Activated CD8-positive, alpha-beta memory T cell treated with anti-CD3 and anti-CD28 coated beads for 36 hours (primary cell): Measurements from ENCODE around the gene ERN1. TPM values are rescaled to one million over a fixed set of nuclear protein-coding genes. Genes with fewer than 3 reads are reported as not detected.
"Not testable (repeated sequence)": the region's sequence is repeated elsewhere in the genome, so short reads cannot be mapped to it uniquely, and the experiment has no call there.

Experiments used
- CTCF ChIA-PET: fragments of 350-600 bp; sonication (Branson Sonifier 250); formaldehyde crosslinking; loops from one replicate; lab custom pipeline; 2021; ENCODE audit warnings: antibody characterized with exemption; lab: Charles Lee
- POLR2A ChIA-PET: fragments of 350-600 bp; sonication (Branson Sonifier 250); formaldehyde crosslinking; loops from one replicate; lab custom pipeline; 2021; ENCODE audit warnings: antibody characterized with exemption; lab: Charles Lee
- total RNA-seq, 2 experiments: library from RNA; stranded (reverse); gene quantifications; one replicate each; pipeline ENCODE4 v1.2.3, GENCODE V29; 2021

The ERN1 gene
- total RNA-seq, result 10 to 100 TPM; 15.9 to 18.5 TPM

DNA sequence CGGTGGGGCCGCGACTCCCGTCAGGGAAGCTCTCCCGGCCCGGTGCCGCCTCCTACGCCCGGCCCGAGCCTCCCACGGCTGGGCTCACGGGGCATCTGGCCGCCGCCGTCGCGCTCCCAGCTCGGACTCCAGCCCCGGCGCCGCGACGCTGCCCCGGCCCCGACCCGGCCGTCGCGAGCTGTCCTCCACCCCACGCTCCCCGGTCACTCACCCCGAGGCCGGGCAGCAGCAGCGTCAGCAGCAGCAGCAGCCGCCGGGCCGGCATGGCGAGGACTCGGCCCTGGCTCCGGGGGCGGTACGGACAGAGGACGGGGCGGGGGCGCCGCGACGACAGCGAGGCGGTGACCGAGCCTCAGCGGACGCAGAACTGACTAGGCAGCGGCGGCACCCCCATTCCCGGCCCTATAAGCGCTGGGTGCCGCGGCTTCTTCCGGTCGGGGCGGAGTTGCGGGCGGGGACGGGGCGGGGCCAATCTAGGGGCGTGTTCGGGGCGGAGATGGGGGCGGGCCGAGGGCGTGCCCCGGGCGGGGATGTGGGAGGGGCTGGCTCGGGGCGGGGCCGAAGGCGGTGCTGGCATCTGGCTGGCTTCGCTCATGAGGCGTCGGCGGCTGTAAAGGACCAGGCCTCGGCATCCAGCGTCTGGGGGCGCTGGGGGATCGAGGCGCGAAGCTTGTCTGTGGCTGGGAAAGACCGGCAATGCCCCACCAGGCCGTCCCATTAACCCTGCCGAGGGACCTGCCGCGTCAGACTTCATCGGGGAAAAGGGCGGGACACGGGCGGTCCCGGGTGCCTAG is at the start of gene ERN1:
Gene ERN1, minus strand, starts transcription at position 380 of the 794 bp plus-strand sequence. Its CDS starts 115 bp downstream, at position 265.
- CTCF ChIA-PET, result interaction anchor here (0.7 to 7.5 kb wide), 12 partner anchors 9 to 223 kb away, joined by 3 to 175 read pairs (median 4); partner anchors contain the start of genes GH1 and ICAM2
- POLR2A ChIA-PET, result interaction anchor here (0.6 to 3.7 kb wide), 14 partner anchors 9 to 199 kb away, joined by 3 to 28 read pairs (median 7); partner anchors contain the start of gene ICAM2

DNA sequence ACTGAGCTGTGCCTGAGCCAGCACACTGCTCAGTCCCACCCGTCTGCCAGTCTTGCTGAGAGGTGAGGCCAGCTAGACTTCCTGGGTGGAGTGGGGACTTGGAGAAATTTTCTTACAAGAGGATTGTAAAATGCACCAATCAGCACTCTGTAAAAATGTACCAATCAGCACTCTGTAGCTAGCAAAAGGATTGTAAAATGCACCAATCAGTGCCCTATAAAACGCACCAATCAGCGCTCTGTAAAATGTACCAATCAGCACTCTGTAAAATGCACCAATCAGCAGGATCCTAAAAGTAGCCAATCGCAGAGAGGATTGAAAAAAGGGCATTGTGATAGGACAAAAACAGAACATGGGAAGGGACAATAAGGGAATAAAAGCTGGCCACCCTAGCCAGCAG is 49.1 kb upstream of the ERN1 start:
- CTCF ChIA-PET, POLR2A ChIA-PET: not testable (repeated sequence)

DNA sequence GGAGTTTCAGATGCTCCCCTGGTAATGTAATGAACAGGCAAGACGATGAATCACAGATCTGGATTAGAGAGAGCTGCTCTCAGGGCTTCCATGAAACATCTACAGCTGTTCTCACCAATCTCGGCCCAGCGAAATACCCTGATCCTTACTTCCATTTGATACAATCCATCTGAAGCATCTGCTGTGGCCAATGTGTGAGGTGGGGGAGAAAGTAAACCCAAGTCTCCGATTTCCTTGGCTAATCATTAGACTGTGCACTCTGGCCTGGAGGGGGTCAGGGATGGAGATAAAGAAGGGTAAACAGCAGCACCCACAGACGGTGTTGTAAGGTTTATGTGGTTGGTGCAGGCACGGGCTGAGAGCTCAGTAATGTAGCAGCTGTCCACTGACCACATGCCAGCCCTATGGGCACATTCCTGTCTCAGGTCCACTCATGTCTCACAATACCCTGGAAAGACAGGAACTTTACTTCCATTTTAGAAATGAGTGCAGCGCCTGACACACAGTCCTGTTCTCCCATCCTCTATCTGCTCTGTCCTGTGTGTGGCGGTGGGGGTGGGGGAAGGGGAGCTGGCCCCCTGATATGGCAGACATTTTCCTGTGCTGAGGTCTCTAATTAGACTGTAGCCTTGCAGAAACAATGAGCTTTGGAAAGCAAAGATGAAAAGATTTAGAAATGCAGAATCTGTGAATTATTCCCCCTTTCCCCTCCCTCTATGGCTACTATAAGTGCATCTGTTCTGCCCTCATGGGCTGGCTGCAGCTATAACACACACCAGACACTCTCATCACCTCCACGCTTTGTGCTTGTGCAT is 48.3 kb upstream of the ERN1 start:
- ChIA-PET CTCF (interaction anchor here (0.8 to 1.1 kb wide), 2 partner anchors 28 to 290 kb away, joined by 3 read pairs; no protein-coding TSS in a partner anchor), POLR2A (no interaction called here)

DNA sequence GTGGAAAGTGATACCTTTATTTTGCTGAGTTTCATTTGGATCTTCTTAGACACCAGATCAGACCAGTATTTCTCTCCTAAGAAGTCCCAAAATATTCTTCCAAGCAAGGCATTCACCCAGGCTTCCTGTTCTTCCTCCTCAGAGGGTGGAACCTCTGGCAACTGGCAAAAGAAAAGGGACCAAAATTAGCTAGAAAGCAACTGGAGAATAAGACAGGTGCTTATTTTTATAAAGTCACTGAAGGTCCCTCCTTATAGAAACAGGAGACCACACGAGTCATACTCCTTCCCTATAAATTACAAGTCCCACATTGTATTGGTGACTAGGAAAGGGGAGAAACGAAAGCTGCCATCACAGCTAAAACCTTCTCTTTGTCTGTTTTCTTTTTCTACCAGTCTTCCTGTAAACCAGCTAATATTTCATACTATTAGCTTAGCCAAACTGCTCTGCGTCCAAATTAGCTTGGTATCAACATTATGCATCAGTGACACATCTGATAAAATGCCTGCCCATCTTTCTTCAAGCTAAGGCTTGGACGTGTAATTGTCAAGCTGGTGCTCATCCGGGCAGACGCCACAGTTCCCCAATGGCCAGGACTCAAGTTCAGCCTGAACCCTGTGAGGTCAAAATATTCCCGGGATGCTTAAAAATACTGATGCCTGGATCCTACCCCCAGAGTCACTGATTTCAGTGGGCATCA is 47.5 kb upstream of the ERN1 start:
- CTCF ChIA-PET, result interaction anchor here (0.8 to 1.1 kb wide), 2 partner anchors 27 to 289 kb away, joined by 3 read pairs; no protein-coding TSS in a partner anchor

DNA sequence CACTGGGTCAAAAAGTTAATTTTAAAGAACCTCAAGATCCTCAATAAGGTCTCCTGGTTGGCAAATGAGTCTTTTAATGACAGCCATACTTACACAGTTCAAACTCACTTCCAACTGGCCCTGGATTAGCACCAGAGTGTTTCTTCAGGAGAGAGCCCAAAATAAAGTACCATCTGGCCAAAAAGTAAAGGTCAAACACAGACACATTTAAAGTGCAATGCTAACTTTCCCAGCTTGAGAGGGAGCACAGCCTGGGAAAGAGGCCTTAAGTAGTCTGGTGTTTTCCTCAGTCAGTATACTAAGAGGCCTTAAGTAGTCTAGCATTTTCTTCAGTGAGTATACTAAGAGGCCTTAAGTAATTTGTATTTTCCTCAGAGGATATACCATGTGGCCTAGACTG is 46.6 kb upstream of the ERN1 start:
- ChIA-PET CTCF (no interaction called here), POLR2A (no interaction called here)

More for the DNA sequence above, 47.5 kb upstream of the ERN1 start:
- POLR2A ChIA-PET, result no interaction called here

DNA sequence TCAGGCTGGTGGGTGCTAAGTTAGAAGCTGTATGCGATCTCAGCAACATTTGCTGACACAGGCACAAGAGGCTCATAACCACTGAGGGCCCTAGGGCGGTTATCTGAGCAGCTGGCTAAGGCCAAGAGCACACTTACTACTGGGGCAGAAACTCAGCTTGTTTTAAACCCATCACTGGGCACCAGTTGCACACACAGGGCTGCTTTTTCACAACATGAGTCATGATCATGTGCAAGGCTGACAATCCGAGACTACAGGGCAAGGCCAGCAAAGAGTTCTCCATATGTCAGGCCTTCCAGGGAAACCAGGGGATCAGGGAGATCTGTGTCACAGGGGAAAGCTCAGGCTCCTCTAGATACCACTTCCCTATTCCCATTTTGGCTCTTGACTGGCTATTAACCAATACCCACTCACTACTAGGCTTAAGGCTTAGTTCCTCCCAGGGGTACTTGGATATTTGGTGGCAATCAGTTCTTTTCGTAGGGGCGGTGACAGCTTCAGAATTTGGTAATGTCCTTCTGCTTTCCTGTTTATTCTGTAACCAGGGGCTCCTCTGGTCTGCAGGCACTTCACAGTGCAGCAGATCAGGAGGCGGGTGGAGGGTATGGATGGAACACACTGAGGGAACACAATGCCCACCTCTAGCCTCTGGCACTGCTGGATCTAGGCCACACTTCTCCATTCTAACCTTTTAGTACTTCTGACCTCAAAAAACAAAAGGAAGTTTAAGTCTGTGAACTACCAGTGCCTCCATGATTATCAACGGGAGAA is 44.9 kb upstream of the ERN1 start:
- ChIA-PET POLR2A (no interaction called here), CTCF (no interaction called here)

DNA sequence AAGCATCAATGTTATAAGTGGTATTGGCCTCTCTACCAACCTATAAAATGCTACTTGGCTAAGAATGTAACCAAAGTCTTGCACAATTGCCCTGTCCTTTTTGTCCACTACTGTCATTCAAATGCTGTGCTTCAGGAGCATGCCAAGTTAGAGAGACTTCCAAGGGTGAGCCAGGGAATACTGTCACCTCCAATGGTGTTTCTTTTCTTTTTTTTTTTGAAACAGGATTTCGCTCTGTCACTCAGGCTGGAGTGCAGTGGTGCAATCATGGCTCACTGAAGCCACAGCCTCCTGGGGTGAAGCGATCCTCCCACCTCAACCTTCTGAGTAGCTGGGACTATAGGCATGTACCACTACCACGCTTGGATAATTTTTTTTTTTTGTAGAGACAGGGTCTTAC is 43.7 kb upstream of the ERN1 start:
- ChIA-PET CTCF (no interaction called here), POLR2A (no interaction called here)

DNA sequence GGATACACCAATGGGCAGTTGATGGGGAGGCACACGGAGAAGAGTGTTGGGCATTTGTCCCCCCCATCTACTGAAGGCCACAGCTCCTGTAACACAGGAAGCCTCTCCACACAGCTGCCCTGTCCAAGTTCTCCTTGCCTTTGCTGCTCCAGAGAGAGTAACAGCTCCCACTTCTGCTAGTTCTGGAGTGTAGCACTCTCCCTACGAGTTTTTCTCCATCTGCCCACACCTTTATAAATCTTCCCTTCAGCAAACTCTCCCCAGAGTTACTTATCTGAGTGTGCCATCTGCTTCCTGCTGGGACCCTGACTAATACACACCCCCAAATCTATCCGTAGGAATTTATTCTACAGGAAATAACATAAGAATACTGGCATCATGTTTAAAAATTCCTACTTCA is 42.6 kb upstream of the ERN1 start:
- CTCF ChIA-PET, result no interaction called here
- POLR2A ChIA-PET, result no interaction called here

DNA sequence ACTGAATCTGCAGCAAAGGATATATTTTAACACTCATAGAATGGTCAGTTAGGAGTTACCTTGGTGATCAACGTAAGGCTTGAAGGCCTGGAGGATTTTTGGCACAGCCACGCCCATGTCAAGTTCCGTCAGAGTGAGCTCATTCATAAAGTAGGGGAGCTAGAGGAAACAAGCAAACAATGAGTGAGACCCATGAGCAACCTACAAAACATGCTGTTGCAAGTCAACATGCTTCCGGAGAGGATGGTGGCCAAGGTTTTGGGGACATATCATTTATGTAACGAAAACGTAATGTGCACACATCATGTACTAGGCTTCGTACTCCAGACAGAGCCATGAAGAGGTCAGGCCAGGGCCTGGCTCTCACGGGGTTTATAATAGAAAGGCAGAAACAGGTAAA is 41.1 kb upstream of the ERN1 start:
- ChIA-PET POLR2A (no interaction called here), CTCF (no interaction called here)

DNA sequence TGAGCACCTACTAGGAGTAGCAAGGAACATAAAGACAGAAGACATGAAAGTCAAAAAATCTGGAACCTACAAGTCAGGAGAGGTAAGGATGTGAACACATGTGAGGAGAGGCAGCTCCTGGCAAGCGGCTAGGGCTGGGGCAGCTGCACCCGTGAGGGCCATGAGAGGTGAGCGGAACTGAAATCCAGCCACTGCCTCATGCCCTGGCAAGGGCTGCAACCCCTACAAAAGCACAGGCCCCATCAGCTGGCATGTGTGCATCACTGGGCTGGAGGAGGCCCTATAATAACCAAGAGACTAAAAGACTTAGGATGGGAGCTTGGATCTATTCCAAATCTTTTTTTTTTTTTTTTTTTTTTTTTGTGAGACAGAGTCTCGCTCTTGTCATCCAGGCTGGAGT is 40.3 kb upstream of the ERN1 start:
- CTCF ChIA-PET, result no interaction called here
- POLR2A ChIA-PET, result no interaction called here

DNA sequence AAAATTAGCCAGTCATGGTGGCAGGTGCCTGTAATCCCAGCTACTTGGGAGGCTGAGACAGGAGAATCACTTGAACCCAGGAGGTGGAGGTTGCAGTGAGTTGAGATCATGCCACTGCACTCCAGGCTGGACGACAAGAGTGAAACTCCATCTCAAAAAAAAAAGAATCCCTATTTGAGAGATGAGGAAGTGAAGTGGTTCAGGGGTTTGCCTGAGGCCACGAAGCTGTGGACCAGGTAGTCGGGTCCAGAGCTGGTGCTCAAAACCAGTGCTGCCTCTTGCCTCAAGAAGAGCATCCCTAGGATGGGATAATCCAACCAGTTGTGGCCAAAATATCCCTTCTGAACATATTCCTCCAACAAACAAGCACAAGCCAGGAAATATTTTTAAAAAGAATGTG is 37.7 kb upstream of the ERN1 start:
- CTCF ChIA-PET, result interaction anchor here (1.2 kb wide), 1 partner anchor 114 kb away, joined by 3 read pairs; no protein-coding TSS in a partner anchor
- POLR2A ChIA-PET, result not testable (repeated sequence)

DNA sequence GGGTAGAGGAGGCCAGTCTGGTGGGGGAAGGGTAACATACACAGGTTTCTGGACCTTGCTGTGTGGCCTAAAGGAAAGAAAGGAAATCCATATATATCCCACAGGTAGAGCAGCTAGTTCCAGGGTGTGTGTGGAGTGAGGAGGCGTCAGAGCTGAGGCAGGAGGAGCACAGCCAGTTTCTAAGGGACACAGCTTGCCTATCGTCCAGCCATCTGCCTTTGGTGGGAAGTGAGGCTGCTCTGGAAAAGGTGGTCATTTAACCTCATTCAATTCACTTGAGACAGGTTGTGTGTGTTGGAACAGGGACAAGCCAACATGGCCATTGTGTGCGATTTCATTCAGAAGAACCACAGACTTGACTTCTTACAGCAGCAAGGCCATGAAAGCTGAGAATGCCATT is 36.9 kb upstream of the ERN1 start:
- ChIA-PET CTCF (interaction anchor here (1.2 kb wide), 1 partner anchor 115 kb away, joined by 3 read pairs; no protein-coding TSS in a partner anchor), POLR2A (no interaction called here)

DNA sequence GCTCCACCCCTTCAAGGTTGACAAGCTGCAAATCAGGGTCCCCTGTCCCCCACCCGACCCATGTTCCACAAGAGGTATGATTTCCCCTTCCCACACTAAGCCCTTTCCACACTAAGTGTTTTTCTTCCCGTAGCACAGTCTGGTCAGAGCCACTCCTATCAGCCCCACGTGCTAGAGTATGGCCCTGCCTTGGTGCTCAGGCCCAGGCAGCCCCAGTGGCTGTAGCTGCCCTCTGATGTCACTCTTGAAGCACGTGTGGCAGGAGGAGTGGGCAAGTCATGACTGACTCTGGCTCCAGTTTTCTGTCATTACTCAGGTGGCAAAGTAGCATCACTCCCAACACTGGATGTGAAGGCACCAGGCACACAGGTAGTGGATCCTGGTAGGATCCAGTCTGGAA is 35.4 kb upstream of the ERN1 start:
- CTCF ChIA-PET, result no interaction called here
- POLR2A ChIA-PET, result no interaction called here

DNA sequence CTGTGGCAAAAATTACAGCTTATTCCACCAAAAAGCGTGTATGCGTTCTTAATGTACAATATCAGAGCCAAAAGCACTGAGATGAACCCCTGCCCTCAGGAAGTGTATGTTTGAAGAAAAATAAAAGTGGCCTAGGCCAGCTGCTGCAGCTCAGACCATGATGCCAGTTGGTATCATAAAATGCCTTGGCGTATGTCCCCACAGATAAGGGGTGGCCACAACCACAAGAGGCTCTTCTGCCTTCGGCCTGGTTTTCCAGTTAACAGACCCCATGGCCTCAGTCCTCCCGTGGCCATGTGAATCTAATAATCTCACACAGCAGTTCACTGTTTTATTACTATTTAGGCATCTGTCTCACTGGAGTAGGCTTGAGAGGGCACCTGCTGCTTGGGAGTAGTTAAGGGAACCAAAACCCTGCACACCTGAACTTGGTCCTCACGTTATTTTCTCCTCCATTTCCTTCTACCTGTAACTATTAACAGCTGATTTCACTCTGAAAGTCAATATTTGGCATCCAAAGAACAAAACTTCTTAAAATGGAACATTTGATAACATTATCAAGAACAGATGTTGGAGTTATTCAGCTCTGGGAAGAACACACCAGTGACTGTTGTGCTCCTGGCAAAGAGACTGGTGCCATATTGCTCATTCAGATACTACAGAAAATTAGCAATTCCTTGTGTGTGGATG is 34.8 kb upstream of the ERN1 start:
- POLR2A ChIA-PET, result no interaction called here
- CTCF ChIA-PET, result interaction anchor here (1.4 kb wide), 1 partner anchor 253 kb away, joined by 3 read pairs; no protein-coding TSS in a partner anchor

DNA sequence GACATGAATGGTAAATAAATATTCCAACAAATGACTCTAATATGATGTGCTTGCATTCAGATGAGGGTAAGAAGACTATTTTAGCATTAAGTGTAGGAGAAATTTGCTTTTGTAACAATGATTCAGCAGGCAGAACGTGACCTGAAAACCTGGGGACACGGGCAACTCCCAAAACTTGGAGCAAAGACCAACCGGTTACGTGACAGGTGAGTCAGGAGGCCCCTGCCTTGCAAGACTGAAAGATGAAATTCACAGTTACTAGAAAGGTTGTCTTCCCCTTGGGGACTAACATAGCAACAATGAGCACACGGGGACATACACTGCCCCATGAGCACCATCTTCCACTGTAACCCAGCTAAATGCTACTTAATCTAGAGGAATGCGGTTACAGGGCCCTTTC is 33.5 kb upstream of the ERN1 start:
- ChIA-PET CTCF (interaction anchor here (1.4 kb wide), 1 partner anchor 252 kb away, joined by 3 read pairs; no protein-coding TSS in a partner anchor), POLR2A (no interaction called here)

DNA sequence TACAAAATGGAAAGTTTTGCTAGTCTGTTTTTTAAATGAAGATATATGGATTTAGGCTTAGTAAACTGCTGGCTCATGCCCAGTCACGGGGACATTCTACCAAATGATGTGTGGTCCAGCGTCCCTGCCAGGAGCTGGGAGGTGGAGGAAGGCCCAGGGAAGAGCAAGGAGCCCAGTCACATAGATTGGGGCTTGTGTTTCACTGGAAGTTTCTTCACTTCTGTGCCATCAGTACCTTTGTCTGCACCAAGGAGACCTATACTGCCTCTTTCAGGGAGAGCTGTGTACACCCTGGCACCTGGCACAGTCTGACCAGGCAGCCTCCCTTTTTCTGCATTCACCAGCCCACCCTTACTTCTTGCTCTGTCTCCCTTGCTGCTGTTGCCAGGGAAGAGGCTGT is 32.6 kb upstream of the ERN1 start:
- POLR2A ChIA-PET, result no interaction called here
- CTCF ChIA-PET, result no interaction called here

DNA sequence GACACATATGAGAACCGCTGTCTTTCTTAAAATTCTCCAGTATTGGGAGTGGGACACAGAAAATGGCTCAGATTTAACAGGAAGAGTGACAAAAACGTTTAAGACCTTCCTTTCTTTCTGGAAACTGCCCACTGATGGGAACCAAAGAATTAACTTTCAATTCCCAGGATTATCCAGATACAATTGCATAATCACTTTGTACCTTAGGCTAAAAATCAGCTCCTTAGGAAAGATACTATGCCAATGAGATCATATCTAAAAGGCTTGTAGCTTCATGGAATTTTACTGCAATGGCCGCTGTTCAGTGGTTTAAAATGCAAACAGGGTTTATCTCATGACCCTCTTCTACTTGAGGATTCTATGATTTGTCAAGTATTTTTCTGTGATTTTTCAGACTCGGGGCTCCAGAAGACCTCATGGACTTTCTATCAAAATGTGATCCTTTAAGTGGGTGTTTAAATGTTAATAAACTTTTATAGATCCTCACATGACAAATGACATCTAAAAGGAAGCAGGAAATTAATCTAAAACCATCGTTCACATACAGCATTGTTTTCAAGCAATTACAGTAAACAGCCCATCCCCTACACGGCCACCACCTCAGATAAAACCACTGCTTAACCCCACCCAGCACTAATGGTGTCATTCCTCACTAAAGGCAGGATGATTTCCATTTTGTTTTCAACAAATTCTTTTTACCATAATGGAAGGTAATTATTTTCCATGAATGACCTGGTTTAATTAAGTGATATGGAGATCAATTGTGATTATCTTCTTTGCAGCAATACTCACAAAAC is 31.6 kb upstream of the ERN1 start:
- ChIA-PET POLR2A (no interaction called here), CTCF (no interaction called here)
